Prostate gland (tissue), 2 donors: ENCODE measurements around the gene PCBP4. TPM values are rescaled to one million over a fixed set of nuclear protein-coding genes. Genes with fewer than 3 reads are reported as not detected.

ENCODE experiments used
- DNase-seq: peaks from one replicate; pipeline ENCODE4 v3.0.0-alpha.2; 2019; ENCODE audit warnings: low spot score
- H3K27ac ChIP-seq, 2 donors: fragments of 200-600 bp; sonication (generic); 2 replicates each; pipeline ENCODE4 v1.5.1; 2017 to 2019
- H3K27me3 ChIP-seq: fragments of 200-600 bp; sonication (generic); replicated peaks from 2 replicates; pipeline ENCODE4 v1.5.1; 2019; ENCODE audit not compliant: insufficient read depth
- H3K36me3 ChIP-seq, 2 donors: fragments of 200-600 bp; sonication (generic); 1 replicate in 1 of 2; 2 replicates in 1 of 2; pipeline versions ENCODE4 v1.5.1 to v1.8.1; 2017 to 2019
- H3K4me1 ChIP-seq: fragments of 200-600 bp; sonication (generic); replicated peaks from 2 replicates; pipeline ENCODE4 v1.5.1; 2019
- H3K4me3 ChIP-seq, 2 donors: fragments of 200-600 bp; sonication (generic); 2 replicates each; pipeline ENCODE4 v1.5.1; 2017 to 2019
- H3K9me3 ChIP-seq: fragments of 200-600 bp; sonication (generic); 2 replicates; pipeline ENCODE4 v1.5.1; 2017
- POLR2A ChIP-seq: fragments of 450-650 bp; IDR thresholded peaks from one replicate; pipeline ENCODE4 v1.6.1; 2016; ENCODE audit warnings: antibody characterized with exemption, mild to moderate bottlenecking
- POLR2AphosphoS5 ChIP-seq: sonication (generic); formaldehyde crosslinking; IDR thresholded peaks from one replicate; pipeline ENCODE4 v1.6.1; 2017; ENCODE audit warnings: antibody characterized with exemption
- WGBS: methylation state at CpG from one replicate; pipeline ENCODE4 v1.1.5; 2018; 5-methylcytosine and 5-hydroxymethylcytosine counted together
- intact Hi-C: fragments of 100-400 bp; cut with DNase I; formaldehyde crosslinking; loops from one replicate; pipeline ENCODE4 v1.14.2; 2022
- total RNA-seq, 2 donors: library from RNA; depleted of rRNA; stranded (reverse); fragments of >200 nt; gene quantifications; one replicate each; pipeline ENCODE4 v1.1.0, GENCODE V29; 2016
- TF ChIP-seq, protein P1 (sequence below), 4 experiments: fragments of 200-600 bp in 2 of 4; fragments of 450-650 bp in 2 of 4; sonication (generic) in 2 of 4; IDR thresholded peaks; 1 replicate in 3 of 4; 2 replicates in 1 of 4; pipeline ENCODE4 v1.5.1; 2016 to 2019; ENCODE audit warnings: antibody characterized with exemption in 4 of 4, mild to moderate bottlenecking in 2 of 4, moderate library complexity in 2 of 4

Gene PCBP4
- total RNA-seq, 2 donors from 2014 or later, result 74.0 to 74.1 TPM

GRCh38 chr3:51937611-51938450, 29.4 kb downstream of the PCBP4 start:
- WGBS, result 90% methylated on average over 13 of the region's 13 CpGs
- H3K36me3 ChIP-seq, result peaks cover 6 to 33% of the 10 kb centered on the region in 2 donors
- no peak overlapping the region for H3K4me3 ChIP-seq
- no peak overlapping the region for H3K27ac ChIP-seq
- H3K9me3 ChIP-seq, result no peaks in the 10 kb centered on the region
- no peak for DNase-seq
- H3K4me1 ChIP-seq, result peaks cover 9% of the 10 kb centered on the region
- no peaks in the 10 kb centered on the region for H3K27me3 ChIP-seq
- TF ChIP-seq, protein P1, sequence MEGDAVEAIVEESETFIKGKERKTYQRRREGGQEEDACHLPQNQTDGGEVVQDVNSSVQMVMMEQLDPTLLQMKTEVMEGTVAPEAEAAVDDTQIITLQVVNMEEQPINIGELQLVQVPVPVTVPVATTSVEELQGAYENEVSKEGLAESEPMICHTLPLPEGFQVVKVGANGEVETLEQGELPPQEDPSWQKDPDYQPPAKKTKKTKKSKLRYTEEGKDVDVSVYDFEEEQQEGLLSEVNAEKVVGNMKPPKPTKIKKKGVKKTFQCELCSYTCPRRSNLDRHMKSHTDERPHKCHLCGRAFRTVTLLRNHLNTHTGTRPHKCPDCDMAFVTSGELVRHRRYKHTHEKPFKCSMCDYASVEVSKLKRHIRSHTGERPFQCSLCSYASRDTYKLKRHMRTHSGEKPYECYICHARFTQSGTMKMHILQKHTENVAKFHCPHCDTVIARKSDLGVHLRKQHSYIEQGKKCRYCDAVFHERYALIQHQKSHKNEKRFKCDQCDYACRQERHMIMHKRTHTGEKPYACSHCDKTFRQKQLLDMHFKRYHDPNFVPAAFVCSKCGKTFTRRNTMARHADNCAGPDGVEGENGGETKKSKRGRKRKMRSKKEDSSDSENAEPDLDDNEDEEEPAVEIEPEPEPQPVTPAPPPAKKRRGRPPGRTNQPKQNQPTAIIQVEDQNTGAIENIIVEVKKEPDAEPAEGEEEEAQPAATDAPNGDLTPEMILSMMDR (IDR thresholded peaks at IDR 0.05), result no peak
- TF ChIP-seq POLR2AphosphoS5, result no peak
- no peak for TF ChIP-seq POLR2A
- intact Hi-C loops, result no loop called here

- peaks cover 9% of the 10 kb centered on the region for H3K4me1 ChIP-seq
- peaks cover 6 to 33% of the 10 kb centered on the region in 2 donors for H3K36me3 ChIP-seq
- no peaks in the 10 kb centered on the region for H3K27me3 ChIP-seq
- no peak for DNase-seq
- no peaks in the 10 kb centered on the region for H3K9me3 ChIP-seq
- TF ChIP-seq POLR2AphosphoS5 (no peak), POLR2A (no peak)
- TF ChIP-seq, protein P1 (IDR thresholded peaks at IDR 0.05), result no peak
- 80% methylated on average over 9 of the region's 9 CpGs for WGBS
- H3K27ac ChIP-seq, result no peak overlapping the region
- H3K4me3 ChIP-seq, result no peak overlapping the region
- intact Hi-C loops, result no loop called here
Observed at GRCh38 chr3:51937014-51937413, 30.2 kb downstream of the PCBP4 start.

DNA sequence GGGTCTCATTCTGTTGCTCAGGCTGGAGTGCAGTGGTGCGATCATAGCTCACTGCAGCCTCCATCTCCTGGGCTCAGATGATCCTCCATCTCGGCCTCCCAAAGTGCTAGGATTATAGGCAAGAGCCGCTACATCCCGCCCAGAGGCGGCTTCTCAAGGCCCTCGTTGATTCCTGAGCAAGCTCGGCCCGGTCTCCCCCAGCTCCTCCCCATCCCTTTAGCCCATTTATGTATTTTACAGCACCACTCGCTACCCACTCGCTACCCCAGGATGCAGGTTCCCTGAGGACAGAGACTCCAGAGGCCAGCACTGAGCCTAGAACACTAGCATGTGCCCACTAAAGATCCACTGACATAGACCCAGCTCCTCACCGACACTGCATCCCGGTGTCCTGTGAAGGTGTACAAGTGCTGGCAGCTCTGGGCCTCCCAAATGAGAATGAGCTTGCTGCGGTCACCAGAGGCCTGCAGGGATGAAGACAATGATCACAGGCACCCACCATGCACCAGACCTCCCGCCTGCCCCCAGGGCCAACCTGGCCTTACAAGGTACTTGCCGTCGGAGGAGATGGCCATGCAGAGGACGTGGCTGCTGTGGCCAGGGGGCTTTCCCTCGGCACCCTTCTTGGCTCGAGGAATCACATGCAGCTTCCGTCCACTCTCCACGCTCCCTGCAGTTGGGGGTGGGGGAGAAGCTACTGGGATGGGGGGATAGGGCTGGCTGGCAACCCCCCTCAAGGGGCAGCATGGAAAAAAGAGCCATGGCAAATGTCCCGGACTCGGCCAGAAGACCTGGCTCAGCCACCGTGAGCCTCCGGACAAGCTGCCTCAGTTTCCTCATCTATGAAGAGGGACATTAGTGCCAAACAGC, 31.1 kb downstream of the PCBP4 start:
- Histone ChIP-seq H3K27me3 (no peaks in the 10 kb centered on the region), H3K4me1 (peaks cover 9% of the 10 kb centered on the region), H3K27ac (no peak overlapping the region), H3K36me3 (peaks cover 6 to 33% of the 10 kb centered on the region in 2 donors), H3K4me3 (no peak overlapping the region), H3K9me3 (no peaks in the 10 kb centered on the region)
- intact Hi-C loops, result no loop called here
- TF ChIP-seq, protein P1 (IDR thresholded peaks at IDR 0.05), result no peak
- TF ChIP-seq POLR2A (no peak), POLR2AphosphoS5 (no peak)
- 96% methylated on average over 25 of the region's 25 CpGs for WGBS
- DNase-seq, result no peak

DNA sequence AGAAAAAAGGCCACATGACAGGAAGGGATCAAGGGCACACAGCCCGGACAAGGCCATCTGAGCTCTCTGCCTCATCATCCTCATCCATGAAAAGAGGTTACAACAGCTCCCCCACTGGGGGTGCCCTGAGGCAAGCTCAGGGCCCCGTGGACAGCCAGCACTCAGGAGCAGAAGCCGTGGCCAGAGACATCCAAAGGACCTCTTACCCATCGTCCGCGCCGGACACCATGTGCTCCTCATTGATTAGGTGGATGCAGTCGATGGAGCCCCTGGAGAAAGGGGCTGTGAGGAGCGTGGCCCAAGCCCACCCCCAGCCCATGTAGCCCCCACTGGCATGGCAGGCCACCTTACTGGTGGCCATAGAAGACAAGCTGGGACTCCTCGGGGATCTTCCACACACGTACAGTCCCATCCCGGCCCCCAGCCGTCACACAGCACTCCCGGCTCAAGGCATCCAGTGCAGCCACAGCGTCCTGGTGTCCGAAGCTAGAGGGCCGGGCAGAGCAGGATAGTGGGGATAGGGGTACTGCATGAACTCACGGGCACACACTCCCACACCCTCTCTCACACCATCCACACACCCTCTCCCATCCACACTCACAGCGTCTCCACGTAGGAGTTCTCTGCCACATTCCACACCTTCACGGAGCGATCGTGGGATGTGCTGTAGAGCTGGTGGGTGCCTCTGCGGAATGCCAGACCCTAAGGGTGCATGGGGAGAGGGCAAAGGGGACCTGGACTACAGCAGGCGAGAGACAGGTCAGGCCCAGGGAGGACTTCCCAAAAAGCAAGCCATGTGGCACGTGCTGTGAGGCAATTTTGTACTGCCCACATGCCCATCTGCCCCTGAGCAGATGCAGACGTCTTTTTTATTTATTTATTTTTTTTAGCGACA, 32.0 kb downstream of the PCBP4 start:
- no peaks in the 10 kb centered on the region for H3K9me3 ChIP-seq
- intact Hi-C loops, result no loop called here
- no peaks in the 10 kb centered on the region for H3K27me3 ChIP-seq
- H3K4me3 ChIP-seq, result no peak overlapping the region
- no peak for DNase-seq
- peaks cover 6 to 33% of the 10 kb centered on the region in 2 donors for H3K36me3 ChIP-seq
- TF ChIP-seq POLR2AphosphoS5, result no peak
- TF ChIP-seq, protein P1 (IDR thresholded peaks at IDR 0.05), result no peak
- WGBS, result 94% methylated on average over 27 of the region's 28 CpGs
- H3K27ac ChIP-seq, result no peak overlapping the region
- peaks cover under 1% of the 10 kb centered on the region for H3K4me1 ChIP-seq
